HepG2 (cell line): ENCODE measurements around the gene JOSD1. TPM values are rescaled to one million over a fixed set of nuclear protein-coding genes. Genes with fewer than 3 reads are reported as not detected.

Source experiments
- CAMTA2 ChIP-seq: sonication (generic); formaldehyde crosslinking; IDR thresholded peaks from 2 replicates; pipeline ENCODE4 v1.4.0; 2020; ENCODE audit warnings: mild to moderate bottlenecking, missing genetic modification reagents, borderline replicate concordance
- FOXA1 ChIP-seq, 2 experiments: fragments of 450-650 bp in 1 of 2; sonication (generic) in 1 of 2; formaldehyde crosslinking in 1 of 2; IDR thresholded peaks; 2 replicates each; pipeline versions ENCODE4 v1.4.0 to v1.6.1; 2016 to 2020; ENCODE audit warnings: missing genetic modification reagents in 1 of 2
- HDAC2 ChIP-seq: sonication (generic); formaldehyde crosslinking; IDR thresholded peaks from 2 replicates; pipeline ENCODE4 v1.4.0; 2020; ENCODE audit warnings: missing genetic modification reagents
- KAT2B ChIP-seq: fragments of 150-350 bp; IDR thresholded peaks from 2 replicates; pipeline ENCODE4 v1.6.1; 2014; ENCODE audit warnings: low read depth, low read length, borderline replicate concordance
- KLF15 ChIP-seq: sonication (generic); formaldehyde crosslinking; IDR thresholded peaks from 2 replicates; pipeline ENCODE4 v1.8.1; 2023; ENCODE audit warnings: borderline replicate concordance, mild to moderate bottlenecking, inconsistent platforms, missing genetic modification reagents, mixed read lengths
- TBX3 ChIP-seq: fragments of 450-650 bp; IDR thresholded peaks from 2 replicates; pipeline ENCODE4 v1.6.1; 2017; ENCODE audit warnings: antibody characterized with exemption, mild to moderate bottlenecking, inconsistent platforms, borderline replicate concordance
- TCF7L2 ChIP-seq: IDR thresholded peaks from 2 replicates; pipeline ENCODE4 v1.6.1; 2011; ENCODE audit warnings: mild to moderate bottlenecking, low read depth, low read length, moderate library complexity
- ZNF468 ChIP-seq: sonication (generic); formaldehyde crosslinking; IDR thresholded peaks from 2 replicates; pipeline ENCODE4 v1.8.0; 2022; ENCODE audit warnings: mild to moderate bottlenecking, moderate library complexity, missing genetic modification reagents
- ZNF558 ChIP-seq: sonication (generic); formaldehyde crosslinking; IDR thresholded peaks from 2 replicates; pipeline ENCODE4 v1.9.0; 2022; ENCODE audit warnings: mild to moderate bottlenecking, missing genetic modification reagents, borderline replicate concordance
- ZNF570 ChIP-seq: sonication (generic); formaldehyde crosslinking; IDR thresholded peaks from 2 replicates; pipeline ENCODE4 v1.4.0; 2020; ENCODE audit warnings: mild to moderate bottlenecking, missing genetic modification reagents, borderline replicate concordance
- polyA plus RNA-seq, 8 experiments: library from polyadenylated mRNA; depleted of rRNA in 3 of 8; stranded (reverse) in 7 of 8; unstranded in 1 of 8; fragments of >200 nt; fragmentation: Illumina TruSeq in 4 of 8; extraction: Trizol in 4 of 8; gene quantifications; 2 replicates each; pipeline versions ENCODE4 v1.2.1 to v1.2.3, GENCODE V29; 2011 to 2016; ENCODE audit warnings: low read depth in 4 of 8, missing spikeins in 1 of 8, mixed read lengths in 1 of 8; ENCODE audit not compliant: insufficient read depth in 1 of 8
- total RNA-seq, 5 experiments: library from RNA; depleted of rRNA; stranded (reverse); fragments of >200 nt; fragmentation: Illumina TruSeq; extraction: Trizol; gene quantifications; 2 replicates each; pipeline ENCODE4 v1.2.3, GENCODE V29; 2016; ENCODE audit warnings: low read depth in 1 of 5
- TF ChIP-seq, protein P1 (sequence below): sonication (generic); formaldehyde crosslinking; IDR thresholded peaks from 2 replicates; pipeline ENCODE4 v1.4.0; 2020; ENCODE audit warnings: missing genetic modification reagents, borderline replicate concordance
- TF ChIP-seq, protein P2 (sequence below): IDR thresholded peaks from 2 replicates; pipeline ENCODE4 v1.6.1; 2016
- TF ChIP-seq, protein P3 (sequence below), 2 experiments: sonication (generic) in 1 of 2; formaldehyde crosslinking in 1 of 2; IDR thresholded peaks; 2 replicates each; pipeline versions ENCODE4 v1.6.1 to v1.9.0; 2014 to 2022; ENCODE audit warnings: antibody characterized with exemption in 1 of 2, borderline replicate concordance in 1 of 2, inconsistent platforms in 1 of 2, low read depth in 1 of 2, missing genetic modification reagents in 1 of 2
- TF ChIP-seq, protein P4 (sequence below), 2 experiments: fragments of 450-650 bp in 1 of 2; sonication (generic) in 1 of 2; formaldehyde crosslinking; IDR thresholded peaks; 2 replicates each; pipeline versions ENCODE4 v1.5.0 to v1.8.0; 2020 to 2022; ENCODE audit warnings: mild to moderate bottlenecking in 1 of 2, missing genetic modification reagents in 1 of 2

JOSD1 gene
- total and polyA plus RNA-seq, 2 of the 13 experiments (the other 11 are each of a cell fraction or from before 2014, with no cell fraction given): 31.7 to 38.4 TPM

DNA sequence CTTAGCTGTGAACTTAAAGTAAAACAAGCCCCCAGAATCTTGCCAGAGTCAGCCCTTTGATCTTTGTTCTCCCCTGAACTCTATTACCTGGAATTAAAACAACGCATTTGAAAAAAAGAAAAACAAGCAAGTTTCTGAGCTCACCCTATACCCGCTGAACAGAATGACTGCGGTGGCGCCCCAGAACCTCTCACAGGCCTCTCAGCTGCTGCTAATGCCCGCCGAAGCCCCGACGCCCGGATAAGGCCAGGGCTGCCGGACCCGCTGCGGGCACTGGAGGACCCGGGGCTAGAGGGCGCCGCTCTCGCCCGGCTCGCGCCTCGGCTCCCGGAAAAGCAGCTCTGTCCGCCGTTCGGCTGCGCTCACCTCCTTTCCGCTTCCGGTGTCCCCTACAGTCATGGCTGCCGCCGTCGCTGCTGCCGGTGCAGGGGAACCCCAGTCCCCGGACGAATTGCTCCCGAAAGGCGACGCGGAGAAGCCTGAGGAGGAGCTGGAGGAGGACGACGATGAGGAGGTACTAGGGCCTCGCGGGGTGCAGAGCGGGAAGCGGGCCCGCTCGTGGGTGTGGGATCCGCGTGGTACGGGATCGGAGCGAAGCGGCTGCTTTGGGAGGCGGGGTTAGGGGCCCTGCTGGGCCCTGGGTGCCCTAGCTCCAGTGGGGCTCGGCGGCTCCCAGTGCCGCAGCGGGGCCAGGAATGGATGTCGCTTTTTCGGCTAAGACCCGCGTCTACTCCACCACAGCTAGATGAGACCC, 19.0 kb downstream of the JOSD1 start, which contains the start of gene TOMM22 (continued):
- TF ChIP-seq FOXA1 (IDR thresholded peaks at IDR 0.05): no peak
- TF ChIP-seq FOXA1 (CRISPR knock-in tag; IDR thresholded peaks at IDR 0.05): peak; percentile 38; the same call in 1 of the 2 replicates
- TF ChIP-seq, protein P1, sequence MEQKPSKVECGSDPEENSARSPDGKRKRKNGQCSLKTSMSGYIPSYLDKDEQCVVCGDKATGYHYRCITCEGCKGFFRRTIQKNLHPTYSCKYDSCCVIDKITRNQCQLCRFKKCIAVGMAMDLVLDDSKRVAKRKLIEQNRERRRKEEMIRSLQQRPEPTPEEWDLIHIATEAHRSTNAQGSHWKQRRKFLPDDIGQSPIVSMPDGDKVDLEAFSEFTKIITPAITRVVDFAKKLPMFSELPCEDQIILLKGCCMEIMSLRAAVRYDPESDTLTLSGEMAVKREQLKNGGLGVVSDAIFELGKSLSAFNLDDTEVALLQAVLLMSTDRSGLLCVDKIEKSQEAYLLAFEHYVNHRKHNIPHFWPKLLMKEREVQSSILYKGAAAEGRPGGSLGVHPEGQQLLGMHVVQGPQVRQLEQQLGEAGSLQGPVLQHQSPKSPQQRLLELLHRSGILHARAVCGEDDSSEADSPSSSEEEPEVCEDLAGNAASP (CRISPR knock-in tag): peak; percentile 80
- TF ChIP-seq KAT2B: no peak
- peak; percentile 97; the same call in 1 of the 2 replicates for TF ChIP-seq ZNF558 (CRISPR knock-in tag)
- TF ChIP-seq ZNF570: 0 out of 2 replicates have a peak, but pooled peaks have one; percentile 58
- no peak for TF ChIP-seq TBX3
- TF ChIP-seq, protein P2, sequence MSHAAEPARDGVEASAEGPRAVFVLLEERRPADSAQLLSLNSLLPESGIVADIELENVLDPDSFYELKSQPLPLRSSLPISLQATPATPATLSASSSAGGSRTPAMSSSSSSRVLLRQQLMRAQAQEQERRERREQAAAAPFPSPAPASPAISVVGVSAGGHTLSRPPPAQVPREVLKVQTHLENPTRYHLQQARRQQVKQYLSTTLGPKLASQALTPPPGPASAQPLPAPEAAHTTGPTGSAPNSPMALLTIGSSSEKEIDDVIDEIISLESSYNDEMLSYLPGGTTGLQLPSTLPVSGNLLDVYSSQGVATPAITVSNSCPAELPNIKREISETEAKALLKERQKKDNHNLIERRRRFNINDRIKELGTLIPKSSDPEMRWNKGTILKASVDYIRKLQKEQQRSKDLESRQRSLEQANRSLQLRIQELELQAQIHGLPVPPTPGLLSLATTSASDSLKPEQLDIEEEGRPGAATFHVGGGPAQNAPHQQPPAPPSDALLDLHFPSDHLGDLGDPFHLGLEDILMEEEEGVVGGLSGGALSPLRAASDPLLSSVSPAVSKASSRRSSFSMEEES (CRISPR knock-in tag): peak; percentile 74
- TF ChIP-seq KLF15 (CRISPR knock-in tag): peak; percentile 92
- TF ChIP-seq, protein P3, sequence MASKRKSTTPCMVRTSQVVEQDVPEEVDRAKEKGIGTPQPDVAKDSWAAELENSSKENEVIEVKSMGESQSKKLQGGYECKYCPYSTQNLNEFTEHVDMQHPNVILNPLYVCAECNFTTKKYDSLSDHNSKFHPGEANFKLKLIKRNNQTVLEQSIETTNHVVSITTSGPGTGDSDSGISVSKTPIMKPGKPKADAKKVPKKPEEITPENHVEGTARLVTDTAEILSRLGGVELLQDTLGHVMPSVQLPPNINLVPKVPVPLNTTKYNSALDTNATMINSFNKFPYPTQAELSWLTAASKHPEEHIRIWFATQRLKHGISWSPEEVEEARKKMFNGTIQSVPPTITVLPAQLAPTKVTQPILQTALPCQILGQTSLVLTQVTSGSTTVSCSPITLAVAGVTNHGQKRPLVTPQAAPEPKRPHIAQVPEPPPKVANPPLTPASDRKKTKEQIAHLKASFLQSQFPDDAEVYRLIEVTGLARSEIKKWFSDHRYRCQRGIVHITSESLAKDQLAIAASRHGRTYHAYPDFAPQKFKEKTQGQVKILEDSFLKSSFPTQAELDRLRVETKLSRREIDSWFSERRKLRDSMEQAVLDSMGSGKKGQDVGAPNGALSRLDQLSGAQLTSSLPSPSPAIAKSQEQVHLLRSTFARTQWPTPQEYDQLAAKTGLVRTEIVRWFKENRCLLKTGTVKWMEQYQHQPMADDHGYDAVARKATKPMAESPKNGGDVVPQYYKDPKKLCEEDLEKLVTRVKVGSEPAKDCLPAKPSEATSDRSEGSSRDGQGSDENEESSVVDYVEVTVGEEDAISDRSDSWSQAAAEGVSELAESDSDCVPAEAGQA (IDR thresholded peaks at IDR 0.05; ENCODE audit: low read depth): peak; percentile 87
- TF ChIP-seq, protein P3 (CRISPR knock-in tag; IDR thresholded peaks at IDR 0.05; ENCODE audit: borderline replicate concordance): peak; percentile 91; the same call in 1 of the 2 replicates
- peak; percentile 97; the same call in 1 of the 2 replicates for TF ChIP-seq CAMTA2 (CRISPR knock-in tag)
- no peak for TF ChIP-seq TCF7L2
- TF ChIP-seq, protein P4, sequence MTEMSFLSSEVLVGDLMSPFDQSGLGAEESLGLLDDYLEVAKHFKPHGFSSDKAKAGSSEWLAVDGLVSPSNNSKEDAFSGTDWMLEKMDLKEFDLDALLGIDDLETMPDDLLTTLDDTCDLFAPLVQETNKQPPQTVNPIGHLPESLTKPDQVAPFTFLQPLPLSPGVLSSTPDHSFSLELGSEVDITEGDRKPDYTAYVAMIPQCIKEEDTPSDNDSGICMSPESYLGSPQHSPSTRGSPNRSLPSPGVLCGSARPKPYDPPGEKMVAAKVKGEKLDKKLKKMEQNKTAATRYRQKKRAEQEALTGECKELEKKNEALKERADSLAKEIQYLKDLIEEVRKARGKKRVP (CRISPR knock-in tag; IDR thresholded peaks at IDR 0.05): no peak; a peak in 1 of 4 replicates
- peak; percentile 94 for TF ChIP-seq HDAC2 (CRISPR knock-in tag)
- TF ChIP-seq ZNF468 (CRISPR knock-in tag): no peak
